ENCODE data around the gene GPR158.

The GPR158 gene

GRCh38 chr10:25220156-25220555 is 45.4 kb downstream of the GPR158 start:
- TF ChIP-seq CTCF (IDR thresholded peaks at IDR 0.05; ENCODE audit: insufficient read depth, low read length) (no peak), POLR2AphosphoS5 (IDR thresholded peaks at IDR 0.05; ENCODE audit: low read depth) (no peak), SPI1 (IDR thresholded peaks at IDR 0.05; ENCODE audit: borderline replicate concordance, low read depth) (no peak), REST (IDR thresholded peaks at IDR 0.05; ENCODE audit: insufficient replicate concordance, low read depth) (no peak), GABPA (IDR thresholded peaks at IDR 0.05; ENCODE audit: low read depth) (no peak)
- Histone ChIP-seq H3K4me3 (replicated peaks; ENCODE audit: insufficient read depth, low read length) (no peak overlapping the region), H3K27ac (replicated peaks) (no peak overlapping the region), H3K27me3 (ENCODE audit: insufficient read depth, poor library complexity, severe bottlenecking) (no peaks in the 10 kb centered on the region)
- no peak for DNase-seq (ENCODE audit: low read depth in 1 of 2, low spot score in 1 of 2)

- TF ChIP-seq POLR2AphosphoS5 (IDR thresholded peaks at IDR 0.05; ENCODE audit: low read depth) (no peak), GABPA (IDR thresholded peaks at IDR 0.05; ENCODE audit: low read depth) (no peak), SPI1 (IDR thresholded peaks at IDR 0.05; ENCODE audit: borderline replicate concordance, low read depth) (no peak), REST (IDR thresholded peaks at IDR 0.05; ENCODE audit: insufficient replicate concordance, low read depth) (no peak), CTCF (IDR thresholded peaks at IDR 0.05; ENCODE audit: insufficient read depth, low read length) (no peak)
- DNase-seq (ENCODE audit: low read depth in 1 of 2, low spot score in 1 of 2): no peak
- Histone ChIP-seq H3K27me3 (ENCODE audit: insufficient read depth, poor library complexity, severe bottlenecking) (no peaks in the 10 kb centered on the region), H3K27ac (replicated peaks) (no peak overlapping the region), H3K4me3 (replicated peaks; ENCODE audit: insufficient read depth, low read length) (no peak overlapping the region)
Observed at GRCh38 chr10:25222085-25222660, 47.4 kb downstream of the GPR158 start.

- Histone ChIP-seq H3K27ac (replicated peaks) (no peak overlapping the region), H3K27me3 (ENCODE audit: insufficient read depth, poor library complexity, severe bottlenecking) (no peaks in the 10 kb centered on the region), H3K4me3 (replicated peaks; ENCODE audit: insufficient read depth, low read length) (no peak overlapping the region)
- DNase-seq (ENCODE audit: low read depth in 1 of 2, low spot score in 1 of 2): peak in 1 of 2 experiments; percentile 2
- TF ChIP-seq REST (IDR thresholded peaks at IDR 0.05; ENCODE audit: insufficient replicate concordance, low read depth): no peak
- peak; percentile 7 for TF ChIP-seq CTCF (IDR thresholded peaks at IDR 0.05; ENCODE audit: insufficient read depth, low read length)
Observed at GRCh38 chr10:25226775-25227682, 52.2 kb downstream of the GPR158 start.

Measured in HL-60 (cell line).